Measurements from ENCODE around the gene TMEM185B.
"Not testable (repeated sequence)": the region's sequence is repeated elsewhere in the genome, so short reads cannot be mapped to it uniquely, and the experiment has no call there.

Gene TMEM185B

GRCh38 chr2:120204945-120205670 is 18.1 kb downstream of the TMEM185B start:
- DNase-seq: no peak

DNA sequence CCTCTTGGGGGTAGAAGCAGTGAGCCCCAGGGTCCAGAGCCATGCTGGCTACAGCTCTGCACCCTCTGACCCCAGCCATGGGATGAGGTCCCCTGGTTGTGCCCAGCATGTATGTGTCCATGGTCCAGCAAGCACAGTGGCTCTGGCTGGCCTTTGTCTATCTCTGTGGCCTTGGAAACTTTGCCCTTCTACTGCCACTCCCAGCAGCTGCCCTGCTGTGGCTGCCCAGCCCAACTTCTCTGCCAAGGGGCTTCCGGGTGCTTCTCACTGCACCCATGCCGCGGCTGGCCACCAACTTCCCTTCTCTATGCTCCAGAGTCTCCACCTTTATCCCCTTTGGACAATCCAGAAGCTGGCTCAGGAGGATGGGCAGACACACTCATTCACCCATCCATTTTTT is 18.8 kb downstream of the TMEM185B start:
- no peak for DNase-seq

- DNase-seq: no peak
Observed at GRCh38 chr2:120204022-120204405, 19.2 kb downstream of the TMEM185B start.

- DNase-seq: no peak
Observed at GRCh38 chr2:120203251-120204021, 19.8 kb downstream of the TMEM185B start.

GRCh38 chr2:120199817-120200459 is 23.3 kb downstream of the TMEM185B start:
- DNase-seq: not testable (repeated sequence)

DNA sequence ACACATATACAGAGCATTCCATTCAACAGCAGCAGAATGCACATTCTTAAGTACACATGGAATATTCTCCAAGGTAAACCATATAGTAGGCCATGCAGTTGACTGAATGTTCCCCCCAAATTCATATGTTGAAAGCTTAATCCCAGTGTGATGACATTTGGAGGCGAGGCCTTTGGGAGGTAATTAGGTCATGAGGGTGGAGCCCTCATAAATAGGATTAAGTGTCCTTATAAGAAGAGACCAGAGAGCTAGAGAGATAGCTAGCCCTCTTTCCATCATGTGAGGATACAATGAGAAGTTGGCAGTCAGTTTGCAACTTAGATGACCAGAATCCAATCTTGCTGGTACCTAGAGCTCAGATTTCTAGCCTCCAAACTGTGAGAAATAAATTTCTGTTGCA is 27.6 kb downstream of the TMEM185B start:
- no peak for DNase-seq

DNA sequence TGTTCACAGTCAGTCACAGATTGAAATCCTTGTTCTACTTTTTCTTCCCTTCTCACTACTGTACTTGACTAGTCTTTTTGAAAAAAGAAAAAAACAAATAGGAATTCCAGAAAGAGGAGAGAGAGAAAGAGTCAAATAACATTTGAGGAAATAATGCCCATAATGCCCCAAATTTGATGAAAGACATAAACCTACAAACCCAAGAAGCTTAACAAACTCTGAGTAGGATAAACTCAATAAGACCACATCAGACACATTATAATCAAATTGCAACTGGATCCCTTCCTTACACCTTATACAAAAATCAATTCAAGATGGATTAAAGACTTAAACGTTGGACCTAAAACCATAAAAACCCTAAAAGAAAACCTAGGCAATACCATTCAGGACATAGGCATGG is 30.9 kb downstream of the TMEM185B start:
- DNase-seq: no peak

DNA sequence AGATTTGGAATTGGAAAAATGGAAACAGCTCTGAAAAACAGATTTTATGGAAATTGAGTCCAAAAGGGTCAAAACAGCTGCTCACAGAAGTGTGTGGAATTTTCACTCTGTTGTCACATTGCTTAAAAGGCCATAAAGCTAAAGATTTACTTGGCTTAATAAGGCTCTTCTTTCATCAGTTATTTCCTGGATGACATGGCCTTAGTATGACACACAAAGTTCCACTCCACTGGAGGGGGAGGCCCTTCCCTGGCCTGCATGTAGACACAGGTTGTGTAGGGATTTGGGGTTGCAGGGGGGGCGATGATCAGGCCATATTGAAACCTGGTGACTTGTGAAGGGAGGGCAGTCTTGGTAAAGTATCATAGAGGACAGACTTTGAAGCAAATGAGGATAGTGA is 34.0 kb downstream of the TMEM185B start:
- DNase-seq: no peak

DNA sequence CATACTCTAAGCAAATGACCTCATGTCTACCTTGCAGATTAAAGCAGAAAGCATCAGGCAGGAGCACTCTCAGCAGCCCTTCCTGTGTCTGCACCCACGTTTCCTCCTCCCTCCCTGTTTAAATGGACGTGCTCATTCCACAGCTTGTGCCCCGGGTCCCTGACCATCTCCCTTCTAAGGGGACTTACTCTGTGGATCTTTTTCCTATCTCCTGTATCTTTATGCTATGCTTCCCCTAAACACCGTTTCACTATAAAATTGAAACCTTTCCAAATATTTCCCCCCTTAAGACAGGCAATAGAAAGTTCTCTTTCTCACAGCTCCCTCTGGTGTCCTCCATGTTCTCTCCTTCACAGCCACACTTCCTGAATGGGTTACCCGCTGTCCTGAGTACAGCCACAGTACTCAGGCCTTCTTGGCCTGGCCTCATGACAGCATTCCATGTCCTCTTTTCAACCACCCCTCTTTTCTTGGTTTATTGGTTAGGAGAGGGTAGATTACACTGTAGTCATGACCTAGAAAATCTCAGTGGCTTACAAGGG is 41.1 kb downstream of the TMEM185B start:
- no peak for DNase-seq

- DNase-seq: no peak
Observed at GRCh38 chr2:120180066-120180465, 43.1 kb downstream of the TMEM185B start.

GRCh38 chr2:120179396-120179795 is 43.8 kb downstream of the TMEM185B start:
- DNase-seq: no peak

DNA sequence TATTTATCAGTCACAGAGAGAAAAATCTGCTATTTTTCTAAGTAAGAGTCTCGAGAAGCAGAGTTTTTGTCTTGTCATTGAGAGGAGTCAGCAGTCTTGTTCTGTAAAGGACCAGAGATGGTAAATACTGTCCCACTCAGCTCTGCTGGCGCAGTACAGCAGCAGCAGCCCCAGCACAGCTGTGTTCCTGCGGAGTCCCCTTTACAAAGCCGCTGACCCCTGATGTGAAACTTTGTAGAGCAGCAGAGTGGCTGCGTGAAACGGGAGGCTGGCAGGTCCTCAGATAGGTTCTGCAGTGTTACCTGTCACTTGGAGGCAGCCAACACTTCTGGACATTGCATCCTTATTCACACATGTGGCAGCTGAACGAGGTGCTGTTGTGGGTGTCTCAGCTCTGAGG is 45.2 kb downstream of the TMEM185B start:
- no peak for DNase-seq

- DNase-seq: peak; percentile 84
Observed at GRCh38 chr2:120177001-120177621, 46.1 kb downstream of the TMEM185B start.

GRCh38 chr2:120176526-120176925 is 46.7 kb downstream of the TMEM185B start:
- DNase-seq: no peak

DNA sequence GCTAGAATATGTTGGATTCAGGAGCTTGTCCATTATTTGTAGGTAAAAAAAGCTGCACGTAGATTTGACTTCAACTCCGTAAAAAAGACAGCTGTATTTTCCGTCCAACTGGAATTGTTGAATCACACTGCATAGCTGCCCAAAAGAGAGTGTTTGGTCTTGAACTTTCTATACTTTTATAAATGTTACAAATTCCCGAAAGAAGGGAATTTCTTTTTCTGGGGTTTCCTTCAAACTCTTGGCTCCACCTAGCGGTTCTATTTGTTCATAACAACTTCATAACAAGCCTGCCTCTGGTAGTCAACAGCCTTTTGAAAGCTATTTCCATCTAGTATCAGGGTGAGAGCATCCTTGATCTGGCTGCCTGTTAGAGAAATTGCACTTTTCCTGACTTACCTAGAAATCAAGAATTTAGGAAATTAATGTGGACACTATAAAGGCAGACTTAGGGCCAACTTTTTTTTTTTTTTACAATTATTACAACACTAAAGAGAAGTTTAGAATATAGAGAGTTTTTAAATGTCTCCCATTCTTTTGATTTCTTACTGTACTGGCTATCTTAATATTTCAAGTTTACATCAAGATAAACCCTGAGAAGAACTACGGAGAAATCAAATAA is 48.1 kb downstream of the TMEM185B start:
- no peak for DNase-seq
